ENCODE data around the gene ENPP7.

DNA sequence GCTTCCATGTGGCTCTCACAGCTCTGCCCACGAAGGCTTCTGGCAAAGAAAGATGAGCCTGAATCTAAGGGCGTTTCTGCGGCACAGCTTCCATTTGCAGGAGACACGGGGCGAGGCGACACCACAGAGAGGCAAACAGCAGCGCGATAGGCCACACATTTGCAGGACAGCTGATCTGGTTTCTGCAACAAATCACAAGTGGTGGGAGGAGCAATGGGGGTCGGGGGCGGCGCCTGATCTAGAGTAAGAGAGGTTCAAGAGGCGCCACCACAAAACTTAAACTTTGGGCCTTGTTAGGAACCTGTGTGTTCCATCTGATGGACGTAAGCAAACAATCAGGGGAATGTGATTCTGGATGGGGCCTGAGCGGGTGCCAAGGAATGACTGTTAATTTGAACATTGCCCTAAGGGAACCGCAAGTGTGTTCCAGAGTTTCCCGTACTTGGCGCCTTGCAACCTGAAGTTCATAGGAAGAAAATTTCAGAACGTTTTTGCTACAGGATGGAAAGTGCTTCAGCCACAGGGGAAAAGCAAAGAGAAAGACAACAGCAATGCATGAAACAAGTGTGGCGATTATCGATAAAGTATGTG is 18.9 kb upstream of the ENPP7 start:
- no peak for TF ChIP-seq CTCF (conservative IDR thresholded peaks at IDR 0.05; ENCODE audit: low read length)
- TF ChIP-seq EZH2phosphoT487 (IDR thresholded peaks at IDR 0.05; ENCODE audit: borderline replicate concordance): no peak
